AG04450 (cell line): ENCODE measurements around the gene CRAMP1. TPM values are rescaled to one million over a fixed set of nuclear protein-coding genes. Genes with fewer than 3 reads are reported as not detected.

Experiments used
- CTCF ChIA-PET: fragments of 300-600, 350-600 bp; formaldehyde crosslinking; extraction: SDS; loops from one replicate; lab custom pipeline; 2022; ENCODE audit warnings: antibody characterized with exemption, inconsistent platforms; lab: Charles Lee
- POLR2A ChIA-PET: fragments of 350-600 bp; formaldehyde crosslinking; extraction: SDS; loops from one replicate; lab custom pipeline; 2021; ENCODE audit warnings: antibody characterized with exemption, inconsistent platforms; lab: Yijun Ruan, JAX
- DNase-seq: peaks from one replicate; pipeline ENCODE4 v3.0.0-alpha.2; 2011; ENCODE audit warnings: low read depth, low spot score
- H3K27ac ChIP-seq: one replicate; pipeline ENCODE4 v1.5.1; 2012; ENCODE audit warnings: low read depth, low read length, control low read depth
- H3K27me3 ChIP-seq: one replicate; pipeline ENCODE4 v1.6.0; 2012; ENCODE audit warnings: low read length; ENCODE audit not compliant: control insufficient read depth, insufficient read depth
- H3K4me3 ChIP-seq: 2 replicates; pipeline ENCODE4 v1.5.1; 2011; ENCODE audit warnings: mild to moderate bottlenecking, low read depth, low read length, control low read depth
- H3K9me3 ChIP-seq: 2 replicates; pipeline ENCODE4 v1.5.1; 2012; ENCODE audit warnings: low read length; ENCODE audit not compliant: control insufficient read depth, insufficient read depth
- CTCF ChIP-seq: IDR thresholded peaks from 2 replicates; pipeline ENCODE4 v1.5.1; 2011; ENCODE audit warnings: low read depth, low read length, control low read depth, inconsistent platforms
- polyA plus RNA-seq: library from polyadenylated mRNA; depleted of rRNA; stranded (reverse); fragments of >200 nt; gene quantifications from 2 replicates; pipeline ENCODE4 v1.2.3, GENCODE V29; 2011

Gene CRAMP1
- polyA plus RNA-seq, 1 experiment = 7.8 TPM

- Histone ChIP-seq H3K27ac (no peak overlapping the region), H3K27me3 (no peaks in the 10 kb centered on the region), H3K9me3 (no peaks in the 10 kb centered on the region; the same call in 1 of the 2 replicates), H3K4me3 (no peak overlapping the region)
- ChIA-PET CTCF (no interaction called here), POLR2A (no interaction called here)
- no peak for TF ChIP-seq CTCF
- DNase-seq = no peak
Observed at GRCh38 chr16:1665829-1666228, 53.7 kb downstream of the CRAMP1 start.

GRCh38 chr16:1666316-1666715 is 54.2 kb downstream of the CRAMP1 start:
- ChIA-PET CTCF (no interaction called here), POLR2A (no interaction called here)
- no peaks in the 10 kb centered on the region for H3K27me3 ChIP-seq
- H3K27ac ChIP-seq = no peak overlapping the region
- no peak overlapping the region for H3K4me3 ChIP-seq
- H3K9me3 ChIP-seq = no peaks in the 10 kb centered on the region; the same call in 1 of the 2 replicates
- DNase-seq = no peak
- no peak for TF ChIP-seq CTCF

- TF ChIP-seq CTCF = no peak
- POLR2A ChIA-PET = no interaction called here
- no peaks in the 10 kb centered on the region; the same call in 1 of the 2 replicates for H3K9me3 ChIP-seq
- H3K27me3 ChIP-seq = no peaks in the 10 kb centered on the region
- no peak for DNase-seq
- no peak overlapping the region for H3K27ac ChIP-seq
- H3K4me3 ChIP-seq = no peak overlapping the region
- CTCF ChIA-PET = no interaction called here
Observed at GRCh38 chr16:1667271-1667670, 55.1 kb downstream of the CRAMP1 start.

GRCh38 chr16:1667916-1668315 is 55.8 kb downstream of the CRAMP1 start:
- no peak for TF ChIP-seq CTCF
- no peaks in the 10 kb centered on the region for H3K27me3 ChIP-seq
- H3K4me3 ChIP-seq = no peak overlapping the region
- no peak for DNase-seq
- no peaks in the 10 kb centered on the region for H3K9me3 ChIP-seq
- ChIA-PET POLR2A (no interaction called here), CTCF (no interaction called here)
- no peak overlapping the region for H3K27ac ChIP-seq

GRCh38 chr16:1668612-1669319 is 56.6 kb downstream of the CRAMP1 start:
- H3K27ac ChIP-seq = no peak overlapping the region
- POLR2A ChIA-PET = no interaction called here
- CTCF ChIA-PET = no interaction called here

More at GRCh38 chr16:1668612-1669319, 56.6 kb downstream of the CRAMP1 start:
- no peaks in the 10 kb centered on the region for H3K9me3 ChIP-seq
- TF ChIP-seq CTCF = no peak
- H3K4me3 ChIP-seq = no peak overlapping the region
- no peak for DNase-seq
- H3K27me3 ChIP-seq = no peaks in the 10 kb centered on the region
